ENCODE data around the gene LUC7L3. TPM values are rescaled to one million over a fixed set of nuclear protein-coding genes. Genes with fewer than 3 reads are reported as not detected.

LUC7L3 gene
- total and polyA plus RNA-seq, 2 of the 13 experiments (the other 11 are each of a cell fraction or from before 2014, with no cell fraction given): 108 to 120 TPM

DNA sequence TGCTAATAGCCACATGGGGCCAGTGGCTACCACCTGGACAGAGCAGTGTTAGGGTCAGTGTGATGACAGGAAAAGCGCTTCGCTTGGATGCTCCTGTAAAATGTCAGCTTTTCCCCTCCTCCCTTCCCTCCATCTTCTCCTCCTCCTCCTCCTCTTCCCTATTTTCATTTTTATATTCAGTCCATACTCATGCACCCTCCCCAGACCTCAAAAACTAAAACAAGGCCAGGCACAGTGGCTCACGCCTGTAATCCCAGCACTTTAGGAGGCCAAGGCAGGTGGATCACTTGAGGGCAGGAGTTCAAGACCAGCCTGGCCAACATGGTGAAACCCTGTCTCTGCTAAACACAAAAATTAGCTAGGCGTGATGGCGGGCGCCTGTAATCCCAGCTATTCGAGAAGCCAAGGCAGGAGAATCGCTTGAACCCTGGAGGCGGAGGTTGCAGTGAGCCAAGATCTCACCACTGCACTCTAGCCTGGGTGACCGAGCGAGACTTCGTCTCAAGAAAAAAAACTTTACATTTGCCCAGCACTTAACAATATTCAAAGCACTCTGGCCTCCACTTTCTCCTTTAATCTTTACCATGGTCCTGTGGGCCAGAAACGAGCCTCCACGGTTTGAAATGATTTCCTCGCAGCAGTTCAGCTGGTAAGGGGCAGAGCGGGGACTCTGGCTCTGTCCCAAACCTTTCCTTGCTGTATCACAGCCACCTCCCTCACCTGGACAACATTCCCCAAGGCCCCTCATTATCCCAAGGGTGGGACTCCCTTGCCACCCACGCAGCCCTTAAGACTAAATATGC is 33.5 kb upstream of the LUC7L3 start:
- H2AFZ ChIP-seq (ENCODE audit: low read length): no peak overlapping the region
- intact Hi-C loops (cut with micrococcal nuclease; ENCODE audit: unreplicated experiment): loop anchor here (2.0 kb wide), 1 partner anchor 51 kb away; the partner anchor contains the start of gene ABCC3
- WGBS (ENCODE audit: low lambda C conversion rate): 49% methylated on average over 17 of the region's 17 CpGs
- TF ChIP-seq, protein P1, sequence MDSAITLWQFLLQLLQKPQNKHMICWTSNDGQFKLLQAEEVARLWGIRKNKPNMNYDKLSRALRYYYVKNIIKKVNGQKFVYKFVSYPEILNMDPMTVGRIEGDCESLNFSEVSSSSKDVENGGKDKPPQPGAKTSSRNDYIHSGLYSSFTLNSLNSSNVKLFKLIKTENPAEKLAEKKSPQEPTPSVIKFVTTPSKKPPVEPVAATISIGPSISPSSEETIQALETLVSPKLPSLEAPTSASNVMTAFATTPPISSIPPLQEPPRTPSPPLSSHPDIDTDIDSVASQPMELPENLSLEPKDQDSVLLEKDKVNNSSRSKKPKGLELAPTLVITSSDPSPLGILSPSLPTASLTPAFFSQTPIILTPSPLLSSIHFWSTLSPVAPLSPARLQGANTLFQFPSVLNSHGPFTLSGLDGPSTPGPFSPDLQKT (CRISPR knock-in tag; IDR thresholded peaks at IDR 0.05; ENCODE audit: borderline replicate concordance): no peak
- TF ChIP-seq, protein P2, sequence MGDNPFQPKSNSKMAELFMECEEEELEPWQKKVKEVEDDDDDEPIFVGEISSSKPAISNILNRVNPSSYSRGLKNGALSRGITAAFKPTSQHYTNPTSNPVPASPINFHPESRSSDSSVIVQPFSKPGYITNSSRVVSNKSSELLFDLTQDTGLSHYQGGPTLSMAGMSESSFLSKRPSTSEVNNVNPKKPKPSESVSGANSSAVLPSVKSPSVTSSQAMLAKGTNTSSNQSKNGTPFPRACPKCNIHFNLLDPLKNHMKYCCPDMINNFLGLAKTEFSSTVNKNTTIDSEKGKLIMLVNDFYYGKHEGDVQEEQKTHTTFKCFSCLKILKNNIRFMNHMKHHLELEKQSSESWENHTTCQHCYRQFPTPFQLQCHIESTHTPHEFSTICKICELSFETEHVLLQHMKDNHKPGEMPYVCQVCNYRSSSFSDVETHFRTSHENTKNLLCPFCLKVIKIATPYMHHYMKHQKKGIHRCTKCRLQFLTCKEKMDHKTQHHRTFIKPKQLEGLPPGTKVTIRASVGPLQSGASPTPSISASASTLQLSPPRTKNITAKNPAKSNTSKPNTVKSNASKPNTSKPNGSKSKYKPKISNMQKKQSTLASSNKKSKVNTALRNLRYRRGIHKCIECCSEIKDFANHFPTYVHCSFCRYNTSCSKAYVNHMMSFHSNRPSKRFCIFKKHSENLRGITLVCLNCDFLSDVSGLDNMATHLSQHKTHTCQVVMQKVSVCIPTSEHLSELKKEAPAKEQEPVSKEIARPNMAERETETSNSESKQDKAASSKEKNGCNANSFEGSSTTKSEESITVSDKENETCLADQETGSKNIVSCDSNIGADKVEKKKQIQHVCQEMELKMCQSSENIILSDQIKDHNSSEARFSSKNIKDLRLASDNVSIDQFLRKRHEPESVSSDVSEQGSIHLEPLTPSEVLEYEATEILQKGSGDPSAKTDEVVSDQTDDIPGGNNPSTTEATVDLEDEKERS (CRISPR knock-in tag; IDR thresholded peaks at IDR 0.05): peak; percentile 16
- no peak for TF ChIP-seq ZNF17 (CRISPR knock-in tag; IDR thresholded peaks at IDR 0.05)
- peak; percentile 16 for TF ChIP-seq RBFOX2 (IDR thresholded peaks at IDR 0.05; ENCODE audit: low read depth, low read length)
- no peak for TF ChIP-seq NFYC (CRISPR knock-in tag; IDR thresholded peaks at IDR 0.05)
- 0 out of 2 replicates have a peak, but pooled peaks have one; percentile 43 for TF ChIP-seq NFKB2 (CRISPR knock-in tag; IDR thresholded peaks at IDR 0.05; ENCODE audit: borderline replicate concordance)
- 0 out of 2 replicates have a peak, but pooled peaks have one; percentile 40 for TF ChIP-seq SNAPC2 (CRISPR knock-in tag; IDR thresholded peaks at IDR 0.05)
- TF ChIP-seq, protein P3, sequence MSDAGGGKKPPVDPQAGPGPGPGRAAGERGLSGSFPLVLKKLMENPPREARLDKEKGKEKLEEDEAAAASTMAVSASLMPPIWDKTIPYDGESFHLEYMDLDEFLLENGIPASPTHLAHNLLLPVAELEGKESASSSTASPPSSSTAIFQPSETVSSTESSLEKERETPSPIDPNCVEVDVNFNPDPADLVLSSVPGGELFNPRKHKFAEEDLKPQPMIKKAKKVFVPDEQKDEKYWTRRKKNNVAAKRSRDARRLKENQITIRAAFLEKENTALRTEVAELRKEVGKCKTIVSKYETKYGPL (CRISPR knock-in tag; IDR thresholded peaks at IDR 0.05): 0 out of 2 replicates have a peak, but pooled peaks have one; percentile 26
- TF ChIP-seq SCMH1 (CRISPR knock-in tag; IDR thresholded peaks at IDR 0.05; ENCODE audit: borderline replicate concordance): no peak
- TF ChIP-seq ZNF614 (CRISPR knock-in tag; IDR thresholded peaks at IDR 0.05; ENCODE audit: borderline replicate concordance): no peak
- TF ChIP-seq ZFP82 (CRISPR knock-in tag; IDR thresholded peaks at IDR 0.05; ENCODE audit: borderline replicate concordance): no peak
- TF ChIP-seq, protein P4, sequence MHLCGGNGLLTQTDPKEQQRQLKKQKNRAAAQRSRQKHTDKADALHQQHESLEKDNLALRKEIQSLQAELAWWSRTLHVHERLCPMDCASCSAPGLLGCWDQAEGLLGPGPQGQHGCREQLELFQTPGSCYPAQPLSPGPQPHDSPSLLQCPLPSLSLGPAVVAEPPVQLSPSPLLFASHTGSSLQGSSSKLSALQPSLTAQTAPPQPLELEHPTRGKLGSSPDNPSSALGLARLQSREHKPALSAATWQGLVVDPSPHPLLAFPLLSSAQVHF (CRISPR knock-in tag; IDR thresholded peaks at IDR 0.05): no peak
- TF ChIP-seq ZMYM2 (CRISPR knock-in tag; IDR thresholded peaks at IDR 0.05): peak; percentile 61; the same call in 1 of the 2 replicates
- no peak for TF ChIP-seq EP300 (IDR thresholded peaks at IDR 0.05; ENCODE audit: low read depth in 2 of 2, low read length in 2 of 2)
- no peak for TF ChIP-seq EP300 (CRISPR knock-in tag; IDR thresholded peaks at IDR 0.05; ENCODE audit: borderline replicate concordance)

More for the DNA sequence above, 33.5 kb upstream of the LUC7L3 start:
- peak; percentile 0; the same call in 2 of the 3 replicates for ATAC-seq
- Histone ChIP-seq H3K4me3 (replicated peaks in 1 of 3; ENCODE audit: insufficient read depth in 1 of 3, low read depth in 2 of 3, low read length in 3 of 3) (peak overlapping the region; percentile 33 to 75 (median 66)), H3K79me2 (ENCODE audit: insufficient read depth, low read length) (peaks cover 18% of the 10 kb centered on the region), H3K9me3 (ENCODE audit: low read length) (no peaks in the 10 kb centered on the region), H3K27me3 (ENCODE audit: control insufficient read depth in 1 of 2, insufficient read depth in 2 of 2, low read length in 2 of 2) (no peaks in the 10 kb centered on the region; a peak in 1 of 5 replicates), H3K4me1 (ENCODE audit: insufficient read depth, low read length) (peaks cover 98% of the 10 kb centered on the region), H4K20me1 (ENCODE audit: insufficient read depth, low read length) (no peaks in the 10 kb centered on the region), H3K27ac (ENCODE audit: extremely low read length, insufficient read depth, low read length) (peak overlapping the region; percentile 99), H3K4me2 (ENCODE audit: low read depth, low read length) (peak overlapping the region; percentile 93), H3K36me3 (replicated peaks in 1 of 2; ENCODE audit: control insufficient read depth in 1 of 2, insufficient read depth in 2 of 2, low read length in 2 of 2) (no peaks in the 10 kb centered on the region), H3K9ac (ENCODE audit: insufficient read depth, low read depth, low read length) (peak overlapping the region; percentile 87)
- in situ Hi-C loops (cut with HindIII; ENCODE audit: extremely low pct_ligation_motif_present, low pct_unique_long_range_greater_than_20kb): no loop called here
- TSS peak; percentile 91 for BruUV-seq (replicated peaks)
- ChIA-PET CTCF (ENCODE audit: low intra/inter-chr PET ratio, low total read pairs) (interaction anchor here (1.4 kb wide), 2 partner anchors 9 to 19 kb away, joined by 3 to 6 read pairs; no protein-coding TSS in a partner anchor), POLR2A (interaction anchor here (1.1 to 21.3 kb wide), 16 partner anchors 9 to 207 kb away, joined by 3 to 839 read pairs (median 15); partner anchors contain the start of genes ABCC3, ANKRD40, CACNA1G and TOB1)
- DNase-seq (ENCODE audit: low spot score): no peak
- FAIRE-seq: no peak
